ENCODE measurements around the gene ZFHX3.

DNA sequence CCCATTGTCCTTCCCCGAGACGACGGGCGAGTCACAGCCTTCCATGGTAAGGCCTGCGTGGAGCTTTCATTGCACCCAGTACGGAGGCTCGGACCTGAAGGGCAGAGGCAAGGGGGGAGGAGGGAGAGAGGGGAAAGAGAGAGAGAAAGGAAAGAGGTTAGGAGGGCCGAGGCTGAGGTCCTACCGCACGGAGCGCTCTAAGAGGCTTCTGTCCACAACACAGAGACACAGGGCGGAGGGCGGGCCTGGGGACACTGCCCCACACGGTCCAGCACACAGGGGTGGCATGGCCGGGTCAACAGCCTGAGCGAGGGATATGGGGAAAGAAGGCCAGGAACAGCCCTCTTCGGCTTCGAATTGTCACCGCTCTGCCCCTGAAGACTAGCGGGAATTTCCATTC lies 87.8 kb downstream of the ZFHX3 start:
- TF ChIP-seq, protein P1, sequence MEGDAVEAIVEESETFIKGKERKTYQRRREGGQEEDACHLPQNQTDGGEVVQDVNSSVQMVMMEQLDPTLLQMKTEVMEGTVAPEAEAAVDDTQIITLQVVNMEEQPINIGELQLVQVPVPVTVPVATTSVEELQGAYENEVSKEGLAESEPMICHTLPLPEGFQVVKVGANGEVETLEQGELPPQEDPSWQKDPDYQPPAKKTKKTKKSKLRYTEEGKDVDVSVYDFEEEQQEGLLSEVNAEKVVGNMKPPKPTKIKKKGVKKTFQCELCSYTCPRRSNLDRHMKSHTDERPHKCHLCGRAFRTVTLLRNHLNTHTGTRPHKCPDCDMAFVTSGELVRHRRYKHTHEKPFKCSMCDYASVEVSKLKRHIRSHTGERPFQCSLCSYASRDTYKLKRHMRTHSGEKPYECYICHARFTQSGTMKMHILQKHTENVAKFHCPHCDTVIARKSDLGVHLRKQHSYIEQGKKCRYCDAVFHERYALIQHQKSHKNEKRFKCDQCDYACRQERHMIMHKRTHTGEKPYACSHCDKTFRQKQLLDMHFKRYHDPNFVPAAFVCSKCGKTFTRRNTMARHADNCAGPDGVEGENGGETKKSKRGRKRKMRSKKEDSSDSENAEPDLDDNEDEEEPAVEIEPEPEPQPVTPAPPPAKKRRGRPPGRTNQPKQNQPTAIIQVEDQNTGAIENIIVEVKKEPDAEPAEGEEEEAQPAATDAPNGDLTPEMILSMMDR (conservative IDR thresholded peaks at IDR 0.05; ENCODE audit: low read depth, low read length): no peak
- no peak for TF ChIP-seq EZH2 (IDR thresholded peaks at IDR 0.05; ENCODE audit: borderline replicate concordance, low read depth, low read length, poor library complexity, severe bottlenecking)

All from A673 (cell line).